DMS 273 (cell line): ENCODE results near the gene KAT2A.

Source experiments
- DNase-seq: peaks from one replicate; lab custom pipeline; 2025; ENCODE audit not compliant: unreplicated experiment; lab: John Stamatoyannopoulos, UW

The KAT2A gene

GRCh38 chr17:42096360-42097111, 24.6 kb downstream of the KAT2A start:
- DNase-seq, result no peak

- no peak for DNase-seq
Observed at GRCh38 chr17:42094375-42095069, 26.6 kb downstream of the KAT2A start.

- no peak for DNase-seq
Observed at GRCh38 chr17:42092939-42093338, 28.2 kb downstream of the KAT2A start.

- DNase-seq, result no peak
Observed at GRCh38 chr17:42090964-42091790, 30.0 kb downstream of the KAT2A start.

- DNase-seq, result no peak
Observed at GRCh38 chr17:42088736-42089135, 32.4 kb downstream of the KAT2A start.

GRCh38 chr17:42087736-42088705, 33.1 kb downstream of the KAT2A start:
- no peak for DNase-seq

- no peak for DNase-seq
Observed at GRCh38 chr17:42087042-42087701, 34.0 kb downstream of the KAT2A start.

GRCh38 chr17:42081516-42082129, 39.5 kb downstream of the KAT2A start:
- no peak for DNase-seq

- DNase-seq, result no peak
Observed at GRCh38 chr17:42079541-42079940, 41.6 kb downstream of the KAT2A start.

GRCh38 chr17:42078396-42079043, 42.6 kb downstream of the KAT2A start:
- no peak for DNase-seq

- DNase-seq, result no peak
Observed at GRCh38 chr17:42077755-42078154, 43.4 kb downstream of the KAT2A start.

- DNase-seq, result no peak
Observed at GRCh38 chr17:42076797-42077559, 44.2 kb downstream of the KAT2A start.

- DNase-seq, result no peak
Observed at GRCh38 chr17:42075789-42076188, 45.4 kb downstream of the KAT2A start.

- DNase-seq, result peak; percentile 40
Observed at GRCh38 chr17:42072323-42073187, 48.6 kb downstream of the KAT2A start.

GRCh38 chr17:42071810-42072209, 49.4 kb downstream of the KAT2A start:
- DNase-seq, result peak; percentile 35

- DNase-seq, result peak; percentile 43
Observed at GRCh38 chr17:42068979-42069378, 52.2 kb downstream of the KAT2A start.

GRCh38 chr17:42067371-42068091, 53.6 kb downstream of the KAT2A start:
- peak; percentile 87 for DNase-seq
